A673 (cell line): Measurements from ENCODE around the gene EFHC2. TPM values are rescaled to one million over a fixed set of nuclear protein-coding genes. Genes with fewer than 3 reads are reported as not detected.

Experiments
- BruUV-seq: library from RNA; stranded (reverse); fragments of 400-500 nt; replicated peaks from 2 replicates; lab custom pipeline; 2021; lab: Mats Ljungman, UMichigan
- CTCF ChIA-PET: fragments of 300-600 bp; sonication (Branson Sonifier 250); formaldehyde crosslinking; loops from one replicate; lab custom pipeline; 2022; ENCODE audit warnings: antibody characterized with exemption; lab: Charles Lee
- POLR2A ChIA-PET: fragments of 300-600 bp; sonication (Branson Sonifier 250); formaldehyde crosslinking; loops from one replicate; lab custom pipeline; 2022; ENCODE audit warnings: antibody characterized with exemption; ENCODE audit not compliant: low non-redundant PET; lab: Charles Lee
- DNase-seq: peaks from one replicate; pipeline ENCODE4 v3.0.0-alpha.2; 2015; ENCODE audit warnings: low spot score
- H3K27ac ChIP-seq: fragments of 200-600 bp; sonication (generic); 2 replicates; pipeline ENCODE4 v1.5.1; 2016; ENCODE audit warnings: mixed run types, low read depth, mild to moderate bottlenecking, mixed read lengths, antibody characterized with exemption, low read length; ENCODE audit not compliant: poor library complexity, severe bottlenecking
- H3K27me3 ChIP-seq: fragments of 200-600 bp; sonication (generic); replicated peaks from 2 replicates; pipeline ENCODE4 v1.6.1; 2017; ENCODE audit warnings: mixed run types, low read depth, mild to moderate bottlenecking, mixed read lengths, antibody characterized with exemption, low read length; ENCODE audit not compliant: insufficient read depth, poor library complexity
- H3K36me3 ChIP-seq: fragments of 200-600 bp; sonication (generic); 2 replicates; pipeline ENCODE4 v1.6.1; 2016; ENCODE audit warnings: mixed run types, mild to moderate bottlenecking, mixed read lengths, antibody characterized with exemption, low read length; ENCODE audit not compliant: insufficient read depth, poor library complexity, severe bottlenecking
- H3K4me1 ChIP-seq: fragments of 200-600 bp; sonication (generic); 2 replicates; pipeline ENCODE4 v1.6.1; 2017; ENCODE audit warnings: mixed run types, mild to moderate bottlenecking, mixed read lengths, antibody characterized with exemption, low read length; ENCODE audit not compliant: insufficient read depth, poor library complexity, severe bottlenecking
- H3K4me3 ChIP-seq: fragments of 200-600 bp; sonication (generic); 2 replicates; pipeline ENCODE4 v1.5.1; 2016; ENCODE audit warnings: low read depth, mixed run types, mild to moderate bottlenecking, mixed read lengths, low read length; ENCODE audit not compliant: poor library complexity, severe bottlenecking
- H3K9me3 ChIP-seq: fragments of 200-600 bp; sonication (generic); 2 replicates; pipeline ENCODE4 v1.6.1; 2016; ENCODE audit warnings: mixed run types, low read depth, mild to moderate bottlenecking, mixed read lengths, antibody characterized with exemption, low read length; ENCODE audit not compliant: poor library complexity, severe bottlenecking
- EZH2 ChIP-seq: fragments of 200-600 bp; sonication (generic); IDR thresholded peaks from 2 replicates; pipeline ENCODE4 v1.6.1; 2017; ENCODE audit warnings: borderline replicate concordance, low read depth, mild to moderate bottlenecking, mixed read lengths, antibody characterized with exemption, low read length; ENCODE audit not compliant: poor library complexity, severe bottlenecking
- intact Hi-C: fragments of 100-400 bp; cut with micrococcal nuclease; formaldehyde crosslinking; loops from one replicate; pipeline ENCODE4 v1.10.0; 2022; ENCODE audit not compliant: unreplicated experiment
- total RNA-seq: library from RNA; stranded (reverse); gene quantifications from 2 replicates; pipeline ENCODE4 v1.2.3, GENCODE V29; 2021
- TF ChIP-seq, protein P1 (sequence below): fragments of 300-800, 200-600 bp; sonication (generic); conservative IDR thresholded peaks from 2 replicates; pipeline ENCODE4 v1.5.1; 2017; ENCODE audit warnings: low read depth, mild to moderate bottlenecking, antibody characterized with exemption, low read length, moderate library complexity, mixed read lengths

Gene EFHC2
- total RNA-seq, 1 experiment from 2014 or later, result 0.11 TPM

DNA sequence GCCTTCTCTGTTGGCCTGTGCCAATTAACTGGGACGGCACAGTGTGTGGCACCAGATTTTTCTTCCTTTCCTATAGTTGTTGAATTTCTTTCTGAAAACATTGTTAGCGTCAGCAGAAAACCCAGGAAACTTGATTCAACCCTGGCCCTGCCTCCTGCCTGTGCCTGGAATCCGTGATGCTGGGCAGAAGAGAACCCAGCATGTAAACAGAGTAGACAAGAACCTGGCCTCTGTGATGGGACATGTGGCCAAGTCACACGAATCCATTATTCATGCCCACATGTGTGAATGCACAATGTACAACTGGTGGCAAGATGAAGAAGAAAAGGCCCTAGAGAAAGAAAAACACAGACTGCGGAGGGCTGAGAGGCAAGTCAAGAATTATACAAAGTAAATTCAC, 111.4 kb downstream of the EFHC2 start:
- ChIA-PET CTCF (no interaction called here), POLR2A (no interaction called here)
- no peak for TF ChIP-seq EZH2
- TF ChIP-seq, protein P1, sequence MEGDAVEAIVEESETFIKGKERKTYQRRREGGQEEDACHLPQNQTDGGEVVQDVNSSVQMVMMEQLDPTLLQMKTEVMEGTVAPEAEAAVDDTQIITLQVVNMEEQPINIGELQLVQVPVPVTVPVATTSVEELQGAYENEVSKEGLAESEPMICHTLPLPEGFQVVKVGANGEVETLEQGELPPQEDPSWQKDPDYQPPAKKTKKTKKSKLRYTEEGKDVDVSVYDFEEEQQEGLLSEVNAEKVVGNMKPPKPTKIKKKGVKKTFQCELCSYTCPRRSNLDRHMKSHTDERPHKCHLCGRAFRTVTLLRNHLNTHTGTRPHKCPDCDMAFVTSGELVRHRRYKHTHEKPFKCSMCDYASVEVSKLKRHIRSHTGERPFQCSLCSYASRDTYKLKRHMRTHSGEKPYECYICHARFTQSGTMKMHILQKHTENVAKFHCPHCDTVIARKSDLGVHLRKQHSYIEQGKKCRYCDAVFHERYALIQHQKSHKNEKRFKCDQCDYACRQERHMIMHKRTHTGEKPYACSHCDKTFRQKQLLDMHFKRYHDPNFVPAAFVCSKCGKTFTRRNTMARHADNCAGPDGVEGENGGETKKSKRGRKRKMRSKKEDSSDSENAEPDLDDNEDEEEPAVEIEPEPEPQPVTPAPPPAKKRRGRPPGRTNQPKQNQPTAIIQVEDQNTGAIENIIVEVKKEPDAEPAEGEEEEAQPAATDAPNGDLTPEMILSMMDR, result no peak
- Histone ChIP-seq H3K4me3 (no peak overlapping the region), H3K27ac (no peak overlapping the region), H3K27me3 (no peaks in the 10 kb centered on the region), H3K4me1 (no peaks in the 10 kb centered on the region), H3K9me3 (no peaks in the 10 kb centered on the region), H3K36me3 (no peaks in the 10 kb centered on the region)
- DNase-seq, result no peak
- intact Hi-C loops, result no loop called here
- BruUV-seq, result no TSS peak

DNA sequence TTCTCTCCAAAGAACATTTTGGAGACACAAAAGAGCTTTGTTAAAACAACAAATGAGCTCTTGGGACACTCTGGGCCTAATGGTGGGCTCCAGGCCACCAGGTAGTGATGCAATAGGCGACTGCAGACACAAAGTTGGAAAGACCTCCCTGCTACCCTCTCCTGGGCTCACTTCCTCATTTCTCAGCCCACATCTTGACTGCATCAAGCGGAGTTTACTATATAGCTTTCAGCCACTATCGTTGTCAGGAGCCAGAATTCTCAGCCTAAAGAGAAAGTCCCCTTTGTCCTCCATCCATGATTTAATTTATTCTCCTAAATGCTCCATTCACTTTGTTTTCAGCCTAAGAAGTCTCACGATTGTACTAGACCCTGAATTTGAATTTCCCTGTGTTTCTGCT, 114.9 kb downstream of the EFHC2 start:
- Histone ChIP-seq H3K27me3 (no peaks in the 10 kb centered on the region), H3K27ac (no peak overlapping the region), H3K4me1 (no peaks in the 10 kb centered on the region), H3K36me3 (no peaks in the 10 kb centered on the region), H3K4me3 (no peak overlapping the region), H3K9me3 (no peaks in the 10 kb centered on the region)
- BruUV-seq, result no TSS peak
- CTCF ChIA-PET, result no interaction called here
- DNase-seq, result no peak
- intact Hi-C loops, result no loop called here
- POLR2A ChIA-PET, result no interaction called here
- TF ChIP-seq EZH2, result no peak
- TF ChIP-seq, protein P1, result no peak

DNA sequence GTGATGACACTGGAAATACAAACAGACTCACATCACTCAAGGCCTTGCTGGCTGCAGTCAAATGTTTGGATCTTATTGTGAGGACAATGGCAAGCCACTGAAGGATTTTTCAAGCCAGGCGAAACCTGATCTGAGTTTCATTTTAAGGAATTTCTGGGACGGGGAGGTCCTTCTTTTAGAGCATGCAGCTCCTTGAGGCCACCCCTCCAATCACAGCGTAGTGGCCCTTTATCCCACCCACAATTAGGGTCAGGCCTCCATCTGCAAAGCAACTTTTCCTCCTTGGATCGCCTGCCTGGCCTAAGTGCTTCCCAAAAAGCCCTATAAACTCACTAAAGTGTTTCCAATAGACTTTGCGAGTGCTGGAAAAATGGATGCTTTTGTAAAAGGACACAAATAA, 115.5 kb downstream of the EFHC2 start:
- no peak for DNase-seq
- H3K27me3 ChIP-seq, result no peaks in the 10 kb centered on the region
- CTCF ChIA-PET, result interaction anchor here (0.5 kb wide), 1 partner anchor 24 kb away, joined by 6 read pairs; no protein-coding TSS in a partner anchor
- H3K9me3 ChIP-seq, result no peaks in the 10 kb centered on the region
- POLR2A ChIA-PET, result no interaction called here
- H3K4me3 ChIP-seq, result no peak overlapping the region
- no TSS peak for BruUV-seq
- TF ChIP-seq, protein P1, result no peak
- TF ChIP-seq EZH2, result no peak
- H3K36me3 ChIP-seq, result no peaks in the 10 kb centered on the region
- intact Hi-C loops, result no loop called here
- H3K4me1 ChIP-seq, result no peaks in the 10 kb centered on the region
- no peak overlapping the region for H3K27ac ChIP-seq
